ENCODE data around the gene ADH4.
A peak's percentile ranks its signal among the peaks of the same experiment; 100 is the strongest.
"Not testable (repeated sequence)": the region's sequence is repeated elsewhere in the genome, so short reads cannot be mapped to it uniquely, and the experiment has no call there.

ADH4 gene

GRCh38 chr4:99088481-99089365 lies 55.4 kb downstream of the ADH4 start, which contains the start of gene ADH5:
Gene ADH5, minus strand, starts transcription at chr4:99088788. Its CDS starts 88 bp downstream, at chr4:99088700.
- TF ChIP-seq, protein P1, sequence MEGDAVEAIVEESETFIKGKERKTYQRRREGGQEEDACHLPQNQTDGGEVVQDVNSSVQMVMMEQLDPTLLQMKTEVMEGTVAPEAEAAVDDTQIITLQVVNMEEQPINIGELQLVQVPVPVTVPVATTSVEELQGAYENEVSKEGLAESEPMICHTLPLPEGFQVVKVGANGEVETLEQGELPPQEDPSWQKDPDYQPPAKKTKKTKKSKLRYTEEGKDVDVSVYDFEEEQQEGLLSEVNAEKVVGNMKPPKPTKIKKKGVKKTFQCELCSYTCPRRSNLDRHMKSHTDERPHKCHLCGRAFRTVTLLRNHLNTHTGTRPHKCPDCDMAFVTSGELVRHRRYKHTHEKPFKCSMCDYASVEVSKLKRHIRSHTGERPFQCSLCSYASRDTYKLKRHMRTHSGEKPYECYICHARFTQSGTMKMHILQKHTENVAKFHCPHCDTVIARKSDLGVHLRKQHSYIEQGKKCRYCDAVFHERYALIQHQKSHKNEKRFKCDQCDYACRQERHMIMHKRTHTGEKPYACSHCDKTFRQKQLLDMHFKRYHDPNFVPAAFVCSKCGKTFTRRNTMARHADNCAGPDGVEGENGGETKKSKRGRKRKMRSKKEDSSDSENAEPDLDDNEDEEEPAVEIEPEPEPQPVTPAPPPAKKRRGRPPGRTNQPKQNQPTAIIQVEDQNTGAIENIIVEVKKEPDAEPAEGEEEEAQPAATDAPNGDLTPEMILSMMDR (IDR thresholded peaks at IDR 0.05; ENCODE audit: extremely low read depth, insufficient read depth, missing control alignments), result no peak
- in situ Hi-C loops (cut with MboI; ENCODE audit: low pct_unique_long_range_greater_than_20kb, low sequenced_read_pairs, unreplicated experiment), result loop anchor here (25.0 kb wide), 1 partner anchor 626 kb away; no protein-coding TSS in a partner anchor
- peak; percentile 92 for DNase-seq (ENCODE audit: low spot score)

DNA sequence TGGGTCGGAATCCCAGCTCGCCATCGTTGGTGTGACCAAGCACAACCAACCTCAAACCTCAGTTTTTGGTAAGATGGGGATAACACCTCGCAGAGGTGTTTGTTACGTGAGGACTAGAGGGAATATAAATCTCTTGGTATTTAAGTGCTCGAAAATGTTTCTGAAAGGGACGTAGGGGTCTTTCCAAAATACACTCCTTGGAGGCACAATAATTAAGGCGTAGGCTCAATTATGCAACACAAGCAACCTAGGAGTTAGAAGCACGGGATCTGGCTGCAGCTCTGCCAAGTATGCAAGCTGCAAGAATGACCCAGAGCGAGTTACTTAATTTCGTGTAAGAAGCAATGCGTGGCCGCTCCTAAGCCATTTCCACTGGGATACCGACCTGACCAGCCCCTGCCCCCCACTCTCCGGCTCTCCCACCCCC lies 56.1 kb downstream of the ADH4 start:
- TF ChIP-seq, protein P1 (IDR thresholded peaks at IDR 0.05; ENCODE audit: extremely low read depth, insufficient read depth, missing control alignments), result no peak
- in situ Hi-C loops (cut with MboI; ENCODE audit: low pct_unique_long_range_greater_than_20kb, low sequenced_read_pairs, unreplicated experiment), result loop anchor here (25.0 kb wide), 1 partner anchor 626 kb away; no protein-coding TSS in a partner anchor
- peak; percentile 53 for DNase-seq (ENCODE audit: low spot score)

DNA sequence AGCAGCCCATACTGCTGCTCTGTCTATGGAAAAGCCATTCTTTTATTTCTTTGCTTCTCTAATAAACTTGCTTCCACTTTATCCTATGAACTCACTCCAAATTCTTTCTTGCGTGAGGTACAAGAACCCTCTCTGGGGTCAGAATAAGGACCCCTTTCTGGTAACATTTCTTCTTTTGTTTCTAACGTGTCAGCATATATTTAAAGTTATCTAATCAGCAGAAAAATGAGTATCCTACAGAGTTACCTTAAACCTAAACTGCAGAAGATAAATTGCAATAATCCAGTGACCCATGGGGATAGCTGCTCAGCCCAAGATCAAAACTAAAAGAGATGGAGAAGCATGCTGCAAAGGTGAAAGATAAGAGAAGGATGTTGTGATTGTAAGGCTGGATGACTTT lies 59.5 kb downstream of the ADH4 start:
- DNase-seq (ENCODE audit: low spot score), result no peak
- in situ Hi-C loops (cut with MboI; ENCODE audit: low pct_unique_long_range_greater_than_20kb, low sequenced_read_pairs, unreplicated experiment), result loop anchor here (25.0 kb wide), 1 partner anchor 622 kb away; no protein-coding TSS in a partner anchor

DNA sequence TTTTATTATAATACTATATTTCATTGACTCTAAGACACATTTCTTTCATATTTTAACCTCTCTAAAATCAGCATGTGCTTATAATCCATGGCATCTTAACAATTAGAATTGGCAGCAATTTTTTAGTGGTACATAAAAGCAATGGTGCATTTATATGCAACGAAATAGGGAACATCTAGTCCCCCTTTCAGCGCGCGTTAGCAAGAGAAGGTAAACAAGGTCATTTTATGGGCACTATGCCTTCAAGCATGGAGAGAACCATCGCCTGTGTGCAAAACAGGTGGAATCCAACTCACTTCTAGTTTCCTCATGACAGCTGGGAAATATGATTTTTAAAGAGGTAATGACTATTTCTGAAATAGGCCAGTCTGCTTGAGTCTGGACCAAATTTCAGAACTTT lies 61.9 kb downstream of the ADH4 start:
- in situ Hi-C loops (cut with MboI; ENCODE audit: low pct_unique_long_range_greater_than_20kb, low sequenced_read_pairs, unreplicated experiment), result loop anchor here (25.0 kb wide), 1 partner anchor 620 kb away; no protein-coding TSS in a partner anchor

More for the DNA sequence above, 59.5 kb downstream of the ADH4 start:
- TF ChIP-seq, protein P1 (IDR thresholded peaks at IDR 0.05; ENCODE audit: extremely low read depth, insufficient read depth, missing control alignments), result no peak

GRCh38 chr4:99080869-99081268 lies 63.2 kb downstream of the ADH4 start:
- DNase-seq (ENCODE audit: low spot score), result not testable (repeated sequence)
- in situ Hi-C loops (cut with MboI; ENCODE audit: low pct_unique_long_range_greater_than_20kb, low sequenced_read_pairs, unreplicated experiment), result loop anchor here (25.0 kb wide), 1 partner anchor 619 kb away; no protein-coding TSS in a partner anchor

More for the DNA sequence above, 61.9 kb downstream of the ADH4 start:
- TF ChIP-seq, protein P1 (IDR thresholded peaks at IDR 0.05; ENCODE audit: extremely low read depth, insufficient read depth, missing control alignments), result no peak
- no peak for DNase-seq (ENCODE audit: low spot score)

GRCh38 chr4:99079625-99080295 lies 64.3 kb downstream of the ADH4 start:
- in situ Hi-C loops (cut with MboI; ENCODE audit: low pct_unique_long_range_greater_than_20kb, low sequenced_read_pairs, unreplicated experiment), result loop anchor here (25.0 kb wide), 1 partner anchor 617 kb away; no protein-coding TSS in a partner anchor
- TF ChIP-seq, protein P1 (IDR thresholded peaks at IDR 0.05; ENCODE audit: extremely low read depth, insufficient read depth, missing control alignments), result no peak
- DNase-seq (ENCODE audit: low spot score), result no peak
